Muscle of back (tissue), 11 donors: ENCODE measurements around the gene ACTRT2. TPM values are rescaled to one million over a fixed set of nuclear protein-coding genes. Genes with fewer than 3 reads are reported as not detected.

ENCODE experiments used
- DNase-seq, 3 donors: peaks; one replicate each; pipeline versions ENCODE4 v3.0.0 to v3.0.0-alpha.2; 2013
- polyA plus RNA-seq, 10 donors: library from polyadenylated mRNA; unstranded; fragments of 120-200 nt; gene quantifications; one replicate each; pipeline ENCODE4 v1.2.1, GENCODE V29; 2013; ENCODE audit not compliant: insufficient read length in 10 of 10

The ACTRT2 gene
- polyA plus RNA-seq, 10 donors, result not detected

GRCh38 chr1:3067671-3068563, 46.6 kb downstream of the ACTRT2 start:
- DNase-seq, result no peak

- DNase-seq, result peak; percentile 31 to 61 (median 47)
These were observed 47.5 kb downstream of the ACTRT2 start, which contains the start of gene PRDM16 for GRCh38 chr1:3068564-3069431. PRDM16 (plus strand) TSS chr1:3069203; CDS start chr1:3069260, 57 bp downstream.

- peak; percentile 54 to 76 (median 61) for DNase-seq
These were observed 48.4 kb downstream of the ACTRT2 start for GRCh38 chr1:3069491-3070308.

- no peak for DNase-seq
These were observed 49.0 kb downstream of the ACTRT2 start for GRCh38 chr1:3070309-3070643.

GRCh38 chr1:3070644-3071564, 49.6 kb downstream of the ACTRT2 start:
- DNase-seq, result no peak

GRCh38 chr1:3071565-3072390, 50.5 kb downstream of the ACTRT2 start:
- no peak for DNase-seq

Other genes starting within 250 kb of the ACTRT2 start
- gene TTC34, start 219.8 kb upstream of the ACTRT2 start, polyA plus RNA-seq, result under 1 TPM; 0.09 to 0.58 (median 0.19) TPM
- gene PRDM16, start 47.7 kb downstream of the ACTRT2 start, polyA plus RNA-seq, result 1 to 10 TPM in 4 of 10 donors, under 1 TPM in 6; 0.47 to 1.5 (median 0.92) TPM